IPS-18c (cell line): ENCODE measurements around the gene RNF150.

Experiments used
- H3K4me3 ChIP-seq: 2 replicates; pipeline ENCODE4 v1.7.0; 2013; ENCODE audit warnings: low read depth, mild to moderate bottlenecking, low read length, moderate library complexity; ENCODE audit not compliant: insufficient read depth
- H3K9me3 ChIP-seq: one replicate; pipeline ENCODE4 v1.6.1; 2013; ENCODE audit warnings: mild to moderate bottlenecking, low read length, moderate library complexity; ENCODE audit not compliant: control insufficient read depth, insufficient read depth

Gene RNF150

GRCh38 chr4:140980426-140981200 lies 152.7 kb downstream of the RNF150 start:
- Histone ChIP-seq H3K9me3 (no peaks in the 10 kb centered on the region), H3K4me3 (no peak overlapping the region)

DNA sequence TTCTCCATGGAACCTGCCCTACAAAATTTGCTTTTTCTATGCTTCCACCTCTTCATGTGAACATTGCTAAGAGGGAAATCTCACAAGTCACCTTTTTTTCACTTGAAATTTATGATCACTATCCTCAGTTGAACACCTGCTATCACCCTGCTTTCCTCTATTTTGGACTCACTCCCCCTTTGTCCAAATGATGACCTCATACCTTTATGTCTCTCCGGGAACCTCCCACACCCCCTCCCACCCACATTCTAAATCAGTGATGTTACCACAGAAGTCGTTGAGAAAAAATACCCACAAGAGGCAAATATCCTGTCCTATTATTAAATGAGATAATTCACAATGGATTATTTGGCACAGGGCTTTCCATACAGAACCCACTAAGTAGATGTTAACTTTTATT lies 156.5 kb downstream of the RNF150 start:
- no peak overlapping the region for H3K4me3 ChIP-seq
- no peaks in the 10 kb centered on the region for H3K9me3 ChIP-seq

GRCh38 chr4:140971077-140971792 lies 162.0 kb downstream of the RNF150 start:
- H3K4me3 ChIP-seq, result no peak overlapping the region

DNA sequence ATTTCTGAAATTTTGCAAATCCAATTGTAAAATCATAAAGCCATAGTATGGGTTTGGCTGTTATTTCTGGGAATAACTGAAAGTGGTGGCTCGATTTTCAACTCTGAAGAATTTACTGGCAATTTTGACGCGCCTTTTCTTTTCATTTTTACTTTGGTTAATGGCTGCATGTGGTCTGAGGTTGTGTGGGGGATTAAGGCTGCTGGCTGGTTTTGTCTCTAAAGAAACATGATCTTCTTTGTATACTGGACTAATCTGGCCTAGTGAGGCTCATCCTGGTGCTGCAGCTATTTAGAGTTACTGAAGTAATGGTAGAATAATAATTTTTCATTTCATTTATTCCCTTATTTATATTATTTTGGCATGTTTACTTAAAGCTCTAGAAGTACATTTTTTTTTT lies 164.0 kb downstream of the RNF150 start:
- H3K4me3 ChIP-seq, result no peak overlapping the region
- no peaks in the 10 kb centered on the region for H3K9me3 ChIP-seq

More at GRCh38 chr4:140971077-140971792, 162.0 kb downstream of the RNF150 start:
- H3K9me3 ChIP-seq, result no peaks in the 10 kb centered on the region

DNA sequence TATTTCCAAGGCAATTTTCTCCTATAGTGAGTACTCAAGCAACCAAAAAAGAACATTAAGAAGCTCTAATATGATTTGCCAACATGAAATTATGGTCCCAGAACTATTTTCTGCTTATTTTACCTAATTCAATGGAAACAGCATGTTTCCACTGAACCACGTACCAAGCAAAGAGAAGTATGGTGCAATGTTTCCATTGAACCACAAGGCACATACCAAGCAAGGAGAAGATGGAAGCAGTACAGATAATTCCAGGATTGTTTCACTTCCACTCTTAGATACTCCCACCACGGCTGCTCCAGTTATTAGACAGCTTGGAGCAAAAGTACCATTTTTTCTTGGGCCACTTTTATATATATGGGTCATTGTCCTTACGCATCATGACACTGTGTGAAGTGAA lies 164.9 kb downstream of the RNF150 start:
- H3K4me3 ChIP-seq, result no peak overlapping the region
- H3K9me3 ChIP-seq, result no peaks in the 10 kb centered on the region

GRCh38 chr4:140963883-140964282 lies 169.4 kb downstream of the RNF150 start:
- H3K9me3 ChIP-seq, result no peaks in the 10 kb centered on the region
- no peak overlapping the region for H3K4me3 ChIP-seq

GRCh38 chr4:140955641-140956040 lies 177.6 kb downstream of the RNF150 start:
- Histone ChIP-seq H3K4me3 (no peak overlapping the region), H3K9me3 (no peaks in the 10 kb centered on the region)

- no peaks in the 10 kb centered on the region for H3K9me3 ChIP-seq
- no peak overlapping the region for H3K4me3 ChIP-seq
Measured at GRCh38 chr4:140952717-140953116, 180.6 kb downstream of the RNF150 start.

- Histone ChIP-seq H3K4me3 (no peak overlapping the region), H3K9me3 (no peaks in the 10 kb centered on the region)
Measured at GRCh38 chr4:140947506-140947905, 185.8 kb downstream of the RNF150 start.

DNA sequence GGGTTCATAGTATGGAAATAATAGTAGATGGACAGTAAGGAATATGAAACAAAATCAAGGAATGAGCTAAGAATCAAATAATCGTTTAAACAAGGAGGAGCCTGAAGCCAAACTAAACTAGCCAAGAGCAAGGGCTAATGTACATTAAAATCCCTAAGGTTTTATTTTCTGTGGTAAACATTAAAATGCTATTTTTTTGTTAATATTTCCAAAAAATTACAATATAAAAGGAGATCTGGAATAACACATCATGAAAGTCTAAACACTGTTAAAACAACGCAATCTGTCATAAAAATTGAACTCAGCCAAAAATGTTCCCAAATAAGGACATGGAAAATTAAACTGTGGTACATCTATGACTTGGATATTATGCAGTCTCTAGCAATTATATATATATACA lies 188.2 kb downstream of the RNF150 start:
- Histone ChIP-seq H3K4me3 (no peak overlapping the region), H3K9me3 (no peaks in the 10 kb centered on the region)

DNA sequence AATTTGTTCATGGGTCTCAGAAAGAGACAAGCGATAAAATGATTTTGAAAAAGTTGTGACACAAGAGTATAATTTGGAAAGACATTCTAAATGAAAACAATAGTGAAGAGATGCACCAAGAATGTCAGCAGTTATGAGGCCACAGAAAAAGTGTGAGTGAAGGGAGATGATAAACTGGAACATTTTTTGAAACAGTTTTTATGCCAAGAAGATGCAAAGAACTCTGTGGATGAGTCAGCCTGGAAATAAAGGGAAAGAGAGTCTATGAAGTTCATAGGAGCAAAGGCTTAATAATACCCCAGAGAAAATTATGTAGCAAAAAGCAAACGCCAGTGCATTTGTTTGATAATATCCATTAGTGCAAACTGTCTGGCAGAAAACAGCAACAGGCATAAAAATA lies 188.7 kb downstream of the RNF150 start:
- no peak overlapping the region for H3K4me3 ChIP-seq
- no peaks in the 10 kb centered on the region for H3K9me3 ChIP-seq

GRCh38 chr4:140944199-140944515 lies 189.1 kb downstream of the RNF150 start:
- no peak overlapping the region for H3K4me3 ChIP-seq
- H3K9me3 ChIP-seq, result no peaks in the 10 kb centered on the region

DNA sequence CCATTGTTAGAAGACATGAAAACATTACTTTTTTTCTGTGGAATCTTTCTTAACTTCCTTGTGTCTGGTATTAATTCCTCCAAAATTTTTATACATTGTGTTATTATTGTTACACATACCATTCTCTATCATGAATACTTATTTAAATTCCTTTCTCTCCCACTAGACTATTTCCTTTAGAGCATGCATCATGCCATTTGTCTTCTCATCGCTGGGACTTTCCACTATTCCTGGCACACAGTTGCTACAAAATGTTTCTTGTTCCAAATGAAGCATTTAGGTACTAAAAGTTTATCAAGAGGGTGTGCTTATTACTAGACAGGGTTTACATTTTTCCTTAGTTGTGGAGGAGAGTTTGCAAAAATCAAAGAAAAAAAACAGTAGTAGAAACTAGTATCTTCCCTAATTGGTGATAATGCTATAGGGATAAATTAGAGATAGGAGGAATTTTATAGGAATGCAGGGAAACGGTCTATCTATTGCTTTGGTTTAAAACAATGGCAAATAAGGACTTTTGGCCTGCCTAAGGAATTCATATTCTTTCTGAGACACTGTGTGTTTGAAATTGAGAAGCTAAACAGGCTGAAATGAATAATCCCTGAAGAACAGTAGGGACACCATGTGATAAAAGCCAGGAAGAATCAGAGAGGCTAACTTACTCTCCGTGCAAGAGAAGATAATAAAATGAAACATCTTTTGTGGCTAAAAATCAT lies 189.6 kb downstream of the RNF150 start:
- no peak overlapping the region for H3K4me3 ChIP-seq
- no peaks in the 10 kb centered on the region for H3K9me3 ChIP-seq

DNA sequence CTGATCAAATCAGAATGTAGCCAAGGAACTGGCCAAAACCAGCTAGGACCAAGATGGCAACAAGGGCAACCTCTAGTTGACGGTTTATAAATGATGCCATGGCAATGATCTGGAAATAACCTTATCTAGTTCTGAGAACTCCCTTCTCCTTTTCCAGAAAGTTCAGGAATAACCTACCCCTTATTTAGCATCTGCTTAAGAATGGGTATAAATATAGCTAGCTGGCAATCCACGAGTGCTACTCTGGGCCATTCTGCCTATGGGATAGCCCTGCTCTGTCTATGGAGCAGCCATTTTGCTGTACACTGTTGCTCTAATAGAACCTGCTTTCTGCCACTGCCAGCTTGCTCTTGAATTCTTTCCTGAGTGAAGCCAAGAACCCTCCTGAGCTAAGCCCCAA lies 192.7 kb downstream of the RNF150 start:
- no peaks in the 10 kb centered on the region for H3K9me3 ChIP-seq
- no peak overlapping the region for H3K4me3 ChIP-seq

DNA sequence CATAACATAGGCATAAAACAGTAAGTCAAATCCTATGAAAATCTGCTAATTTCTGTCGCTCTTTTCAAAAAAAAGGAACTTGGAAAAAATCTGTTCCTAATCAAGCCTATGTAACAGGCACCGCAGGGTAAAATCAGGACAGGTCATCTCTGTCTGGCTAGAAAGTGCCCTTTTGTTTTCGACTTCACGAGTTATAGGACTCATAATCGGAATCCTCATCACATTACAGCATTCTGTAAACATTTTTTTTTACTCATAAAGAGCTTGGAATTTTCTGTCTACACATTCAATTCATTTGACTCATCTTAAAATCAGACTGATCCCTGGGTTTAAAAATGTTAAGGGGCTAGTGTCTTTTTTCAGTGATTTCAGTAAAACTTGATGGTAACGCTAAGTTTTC lies 195.4 kb downstream of the RNF150 start:
- Histone ChIP-seq H3K4me3 (no peak overlapping the region), H3K9me3 (no peaks in the 10 kb centered on the region)

- Histone ChIP-seq H3K9me3 (no peaks in the 10 kb centered on the region), H3K4me3 (no peak overlapping the region)
Measured at GRCh38 chr4:140935254-140935653, 198.0 kb downstream of the RNF150 start.

DNA sequence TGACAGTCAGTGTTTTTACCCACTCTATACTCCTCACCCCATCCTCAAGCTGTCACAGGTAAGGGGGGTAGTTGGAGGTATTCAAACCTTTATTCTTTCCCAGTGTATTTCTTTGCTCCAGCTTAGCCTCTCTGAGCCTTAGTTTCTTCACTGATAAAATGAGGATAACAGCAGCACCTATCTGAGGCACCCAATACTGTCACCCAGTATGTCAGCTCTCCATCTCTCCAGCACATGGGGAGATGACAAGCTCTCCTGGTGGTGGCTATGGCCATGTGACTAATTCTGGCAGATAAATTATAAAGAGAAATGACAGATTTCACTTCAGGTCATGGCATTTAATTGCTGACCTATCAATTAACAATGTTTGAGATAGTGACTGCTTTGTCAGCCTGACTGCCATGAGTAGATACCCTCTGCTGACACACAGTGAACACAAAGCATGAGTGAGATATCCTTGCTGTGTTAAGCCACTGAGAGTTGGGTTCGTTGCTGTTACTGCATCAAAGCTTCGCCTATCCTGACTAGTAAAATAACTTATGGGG lies 200.7 kb downstream of the RNF150 start:
- Histone ChIP-seq H3K9me3 (no peaks in the 10 kb centered on the region), H3K4me3 (no peak overlapping the region)

GRCh38 chr4:140931911-140932310 lies 201.4 kb downstream of the RNF150 start:
- Histone ChIP-seq H3K4me3 (no peak overlapping the region), H3K9me3 (no peaks in the 10 kb centered on the region)
